GM08714 (cell line): ENCODE data around the gene HGFAC.

Experiments
- H3K4me3 ChIP-seq: fragments of 200-500 bp; sonication (Bioruptor generic); 2 replicates; pipeline ENCODE4 v1.5.1; 2014; ENCODE audit warnings: mild to moderate bottlenecking, low read length, inconsistent platforms
- ZNF274 ChIP-seq: IDR thresholded peaks from 2 replicates; pipeline ENCODE4 v1.6.1; 2012; ENCODE audit warnings: mild to moderate bottlenecking, low read depth, low read length

The HGFAC gene

GRCh38 chr4:3492741-3493719 is 51.3 kb downstream of the HGFAC start:
- H3K4me3 ChIP-seq = no peak overlapping the region
- no peak for TF ChIP-seq ZNF274

GRCh38 chr4:3493720-3494461 is 52.1 kb downstream of the HGFAC start:
- TF ChIP-seq ZNF274 = no peak
- no peak overlapping the region for H3K4me3 ChIP-seq

GRCh38 chr4:3494462-3494871 is 52.7 kb downstream of the HGFAC start:
- TF ChIP-seq ZNF274 = no peak
- no peak overlapping the region for H3K4me3 ChIP-seq

- H3K4me3 ChIP-seq = no peak overlapping the region
- no peak for TF ChIP-seq ZNF274
Observed at GRCh38 chr4:3495204-3495975, 53.6 kb downstream of the HGFAC start.

GRCh38 chr4:3496021-3496420 is 54.3 kb downstream of the HGFAC start:
- no peak overlapping the region for H3K4me3 ChIP-seq
- TF ChIP-seq ZNF274 = no peak

- H3K4me3 ChIP-seq = no peak overlapping the region
- no peak for TF ChIP-seq ZNF274
Observed at GRCh38 chr4:3497095-3497494, 55.3 kb downstream of the HGFAC start.

GRCh38 chr4:3497523-3498389 is 56.0 kb downstream of the HGFAC start:
- no peak for TF ChIP-seq ZNF274
- H3K4me3 ChIP-seq = no peak overlapping the region

- no peak overlapping the region for H3K4me3 ChIP-seq
- TF ChIP-seq ZNF274 = no peak
Observed at GRCh38 chr4:3498407-3498806, 56.6 kb downstream of the HGFAC start.
